HCT116 (cell line): ENCODE measurements around the gene LY6G5B. TPM values are rescaled to one million over a fixed set of nuclear protein-coding genes. Genes with fewer than 3 reads are reported as not detected.

Experiments used
- ATAC-seq: fragments of 200-7000 bp; cut with Tn5 transposase; 2 replicates; pipeline ENCODE4 v1.9.1; 2020; ENCODE audit warnings: mild to moderate bottlenecking, moderate library complexity
- BruUV-seq: library from RNA; stranded (reverse); fragments of 400-500 nt; replicated peaks from 2 replicates; lab custom pipeline; 2021; lab: Mats Ljungman, UMichigan
- CTCF ChIA-PET: fragments of 300-600 bp; sonication (Branson Sonifier 250); formaldehyde crosslinking; loops from one replicate; lab custom pipeline; 2021; ENCODE audit warnings: antibody characterized with exemption; lab: Charles Lee
- POLR2A ChIA-PET: fragments of 300-600, 350-600 bp; sonication (Branson Sonifier 250); formaldehyde crosslinking; loops from one replicate; lab custom pipeline; 2021; ENCODE audit warnings: antibody characterized with exemption; lab: Charles Lee
- RAD21 ChIA-PET, 2 experiments: fragments of 300-600 bp; sonication (Branson Sonifier 250); formaldehyde crosslinking; loops; one replicate each; lab custom pipeline; 2023; ENCODE audit warnings: low total read pairs in 2 of 2; ENCODE audit not compliant: uncharacterized antibody in 2 of 2, unreplicated experiment in 2 of 2, low non-redundant PET in 1 of 2; lab: Charles Lee
- DNase-seq: peaks from one replicate; pipeline ENCODE4 v3.0.0-alpha.2; 2010; ENCODE audit warnings: low read depth, low spot score
- H2AFZ ChIP-seq: fragments of 200-600 bp; shearing (Covaris generic), sonication (generic); 2 replicates; pipeline ENCODE4 v1.6.1; 2017; ENCODE audit warnings: low read depth, mixed run types, mixed read lengths, antibody characterized with exemption, low read length; ENCODE audit not compliant: poor library complexity, severe bottlenecking
- H3K27ac ChIP-seq: 2 replicates; pipeline ENCODE4 v1.5.1; 2012; ENCODE audit warnings: low read depth, low read length
- H3K27me3 ChIP-seq: fragments of 200-600 bp; sonication (generic); 2 replicates; pipeline ENCODE4 v1.6.1; 2016; ENCODE audit warnings: mixed run types, low read length, mixed read lengths; ENCODE audit not compliant: insufficient read depth
- H3K36me3 ChIP-seq, 2 experiments: fragments of 200-500 bp in 1 of 2; fragments of 200-600 bp in 1 of 2; sonication (Bioruptor generic) in 1 of 2; sonication (generic) in 1 of 2; 2 replicates each; pipeline versions ENCODE4 v1.5.1 to v1.6.1; 2014 to 2016; ENCODE audit warnings: low read length in 2 of 2, inconsistent platforms in 1 of 2, mixed read lengths in 1 of 2, mixed run types in 1 of 2; ENCODE audit not compliant: insufficient read depth in 2 of 2, control insufficient read depth in 1 of 2
- H3K4me1 ChIP-seq, 2 experiments: fragments of 200-600 bp in 1 of 2; sonication (generic) in 1 of 2; 2 replicates each; pipeline versions ENCODE4 v1.5.1 to v1.6.1; 2012 to 2017; ENCODE audit warnings: low read length in 2 of 2, inconsistent platforms in 1 of 2, mild to moderate bottlenecking in 1 of 2, mixed read lengths in 1 of 2, mixed run types in 1 of 2, moderate library complexity in 1 of 2; ENCODE audit not compliant: insufficient read depth in 2 of 2, control insufficient read depth in 1 of 2
- H3K4me2 ChIP-seq: fragments of 200-600 bp; sonication (generic); 2 replicates; pipeline ENCODE4 v1.6.1; 2017; ENCODE audit warnings: mixed run types, low read length, mixed read lengths
- H3K4me3 ChIP-seq, 2 experiments: fragments of 200-600 bp in 1 of 2; sonication (generic) in 1 of 2; replicated peaks in 1 of 2; 2 replicates each; pipeline ENCODE4 v1.5.1; 2011 to 2016; ENCODE audit warnings: low read length in 2 of 2, control low read depth in 1 of 2, low read depth in 1 of 2, mild to moderate bottlenecking in 1 of 2, mixed read lengths in 1 of 2, mixed run types in 1 of 2
- H3K79me2 ChIP-seq: fragments of 200-600 bp; sonication (generic); 2 replicates; pipeline ENCODE4 v1.6.1; 2017; ENCODE audit warnings: mild to moderate bottlenecking, mixed run types, low read length, moderate library complexity, mixed read lengths; ENCODE audit not compliant: insufficient read depth
- H3K9ac ChIP-seq: fragments of 200-600 bp; sonication (generic); 2 replicates; pipeline ENCODE4 v1.6.1; 2016; ENCODE audit warnings: low read length, mixed read lengths
- H3K9me2 ChIP-seq: fragments of 200-600 bp; sonication (generic), shearing (Covaris generic); 2 replicates; pipeline ENCODE4 v1.6.1; 2017; ENCODE audit warnings: mixed run types, mild to moderate bottlenecking, moderate library complexity; ENCODE audit not compliant: insufficient read depth
- H3K9me3 ChIP-seq, 2 experiments: fragments of 200-500 bp in 1 of 2; fragments of 200-600 bp in 1 of 2; sonication (Bioruptor generic) in 1 of 2; sonication (generic) in 1 of 2; 2 replicates each; pipeline ENCODE4 v1.6.1; 2014 to 2017; ENCODE audit warnings: low read length in 2 of 2, mixed read lengths in 2 of 2, inconsistent platforms in 1 of 2, low read depth in 1 of 2, mild to moderate bottlenecking in 1 of 2, mixed run types in 1 of 2, moderate library complexity in 1 of 2; ENCODE audit not compliant: control insufficient read depth in 1 of 2, insufficient read depth in 1 of 2
- H4K20me1 ChIP-seq: fragments of 200-600 bp; sonication (generic), shearing (Covaris generic); 2 replicates; pipeline ENCODE4 v1.6.1; 2017; ENCODE audit warnings: mixed run types, mild to moderate bottlenecking, moderate library complexity; ENCODE audit not compliant: insufficient read depth
- FOSL1 ChIP-seq: IDR thresholded peaks from 2 replicates; pipeline ENCODE4 v1.6.1; 2012; ENCODE audit warnings: low read depth
- YY1 ChIP-seq: IDR thresholded peaks from 2 replicates; pipeline ENCODE4 v1.6.1; 2011; ENCODE audit warnings: low read length, low read depth, moderate library complexity, mild to moderate bottlenecking; ENCODE audit not compliant: insufficient replicate concordance; ENCODE audit errors: extremely low read depth
- intact Hi-C: fragments of 100-400 bp; cut with micrococcal nuclease; formaldehyde crosslinking; loops from 2 replicates; pipeline ENCODE4 v1.10.0; 2022
- total RNA-seq: library from RNA; stranded (reverse); gene quantifications from one replicate; pipeline ENCODE4 v1.2.1, GENCODE V29; 2021; ENCODE audit not compliant: unreplicated experiment
- TF ChIP-seq, protein P1 (sequence below): IDR thresholded peaks from 2 replicates; pipeline ENCODE4 v1.6.1; 2012; ENCODE audit warnings: low read depth

The LY6G5B gene
- total RNA-seq, 1 experiment from 2014 or later, result 15.4 TPM

DNA sequence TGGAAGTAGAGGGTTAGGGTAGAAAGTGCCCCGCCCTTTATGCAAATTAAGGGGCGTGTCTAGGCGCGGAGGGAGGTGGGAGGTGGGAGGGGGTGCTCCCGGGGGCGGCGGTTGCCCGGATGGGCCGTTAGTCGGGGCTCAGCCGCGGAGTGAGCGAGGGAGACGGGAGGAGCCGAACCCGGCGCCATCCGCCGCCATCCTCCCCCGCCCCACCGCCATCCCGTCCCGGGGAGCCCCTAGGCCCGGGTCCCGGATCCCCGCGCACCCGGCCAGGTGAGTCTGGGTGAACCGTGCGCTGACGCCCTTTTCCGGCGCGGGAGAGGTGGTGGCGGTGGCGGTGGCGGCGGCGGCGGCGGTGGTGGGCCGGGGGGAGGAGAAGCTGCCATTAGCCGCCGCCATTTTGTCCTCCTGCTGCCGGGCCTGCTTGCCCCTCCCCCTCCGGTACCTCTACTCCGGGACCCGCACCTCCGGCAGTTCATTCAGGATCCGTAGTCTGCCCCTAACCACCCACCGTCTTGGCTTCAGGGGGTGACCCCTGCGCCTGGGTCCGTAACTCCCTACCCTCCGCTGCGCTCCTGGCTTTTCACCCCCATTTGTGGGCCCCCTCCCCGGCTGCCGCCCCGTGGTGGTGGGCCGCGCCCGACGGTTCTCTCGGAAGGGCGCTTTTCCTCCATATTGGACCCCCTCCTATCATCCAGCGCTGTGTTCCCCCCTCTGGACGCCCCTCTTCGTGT, 49.0 kb upstream of the LY6G5B start, which contains the start of gene PRRC2A (continued):
- TF ChIP-seq, protein P1, sequence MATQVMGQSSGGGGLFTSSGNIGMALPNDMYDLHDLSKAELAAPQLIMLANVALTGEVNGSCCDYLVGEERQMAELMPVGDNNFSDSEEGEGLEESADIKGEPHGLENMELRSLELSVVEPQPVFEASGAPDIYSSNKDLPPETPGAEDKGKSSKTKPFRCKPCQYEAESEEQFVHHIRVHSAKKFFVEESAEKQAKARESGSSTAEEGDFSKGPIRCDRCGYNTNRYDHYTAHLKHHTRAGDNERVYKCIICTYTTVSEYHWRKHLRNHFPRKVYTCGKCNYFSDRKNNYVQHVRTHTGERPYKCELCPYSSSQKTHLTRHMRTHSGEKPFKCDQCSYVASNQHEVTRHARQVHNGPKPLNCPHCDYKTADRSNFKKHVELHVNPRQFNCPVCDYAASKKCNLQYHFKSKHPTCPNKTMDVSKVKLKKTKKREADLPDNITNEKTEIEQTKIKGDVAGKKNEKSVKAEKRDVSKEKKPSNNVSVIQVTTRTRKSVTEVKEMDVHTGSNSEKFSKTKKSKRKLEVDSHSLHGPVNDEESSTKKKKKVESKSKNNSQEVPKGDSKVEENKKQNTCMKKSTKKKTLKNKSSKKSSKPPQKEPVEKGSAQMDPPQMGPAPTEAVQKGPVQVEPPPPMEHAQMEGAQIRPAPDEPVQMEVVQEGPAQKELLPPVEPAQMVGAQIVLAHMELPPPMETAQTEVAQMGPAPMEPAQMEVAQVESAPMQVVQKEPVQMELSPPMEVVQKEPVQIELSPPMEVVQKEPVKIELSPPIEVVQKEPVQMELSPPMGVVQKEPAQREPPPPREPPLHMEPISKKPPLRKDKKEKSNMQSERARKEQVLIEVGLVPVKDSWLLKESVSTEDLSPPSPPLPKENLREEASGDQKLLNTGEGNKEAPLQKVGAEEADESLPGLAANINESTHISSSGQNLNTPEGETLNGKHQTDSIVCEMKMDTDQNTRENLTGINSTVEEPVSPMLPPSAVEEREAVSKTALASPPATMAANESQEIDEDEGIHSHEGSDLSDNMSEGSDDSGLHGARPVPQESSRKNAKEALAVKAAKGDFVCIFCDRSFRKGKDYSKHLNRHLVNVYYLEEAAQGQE, result no peak
- TF ChIP-seq, all 23 proteins: peak for 5

DNA sequence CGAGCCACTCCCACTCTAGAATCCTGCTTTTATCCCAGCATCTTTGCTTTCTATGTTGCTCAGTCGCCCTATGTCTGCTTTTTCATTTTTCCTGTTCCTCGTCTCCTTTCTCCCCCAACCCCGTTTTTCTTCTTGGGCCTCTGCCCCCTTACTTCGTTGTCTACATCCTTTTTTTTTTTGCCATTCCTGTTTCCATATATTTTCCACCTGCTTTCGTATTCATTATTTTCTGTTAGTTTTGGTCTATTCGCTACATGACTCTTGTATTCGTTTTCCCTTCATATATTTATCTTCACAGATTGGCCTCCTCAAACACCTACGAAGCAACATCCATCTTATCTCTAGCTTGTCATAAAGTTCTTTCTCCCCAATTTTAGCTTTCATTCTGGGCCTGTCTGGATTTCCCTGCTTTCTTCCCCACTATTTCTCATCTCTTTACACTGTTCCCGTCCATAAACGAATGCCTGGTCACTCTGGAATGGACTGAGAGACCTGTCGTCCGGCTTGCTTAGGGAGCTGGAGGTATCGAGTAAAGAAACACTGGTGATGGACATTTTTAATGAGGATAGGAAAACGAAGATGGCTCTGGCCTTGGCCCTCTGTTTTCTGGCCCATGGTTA, 48.3 kb upstream of the LY6G5B start:
- DNase-seq (no peak), ATAC-seq (no peak)
- Histone ChIP-seq H3K9me3 (no peaks in the 10 kb centered on the region), H3K4me2 (peak overlapping the region; percentile 91), H3K9me2 (no peaks in the 10 kb centered on the region), H3K4me1 (peaks cover 6 to 18% of the 10 kb centered on the region in 2 experiments; a peak in 3 of 4 replicates), H2AFZ (no peak overlapping the region), H3K4me3 (peak overlapping the region; percentile 99 to 100), H3K79me2 (peaks cover 56% of the 10 kb centered on the region), H3K36me3 (peaks cover 19 to 50% of the 10 kb centered on the region in 2 experiments), H4K20me1 (no peaks in the 10 kb centered on the region), H3K9ac (peak overlapping the region; percentile 98), H3K27ac (peak overlapping the region; percentile 90), H3K27me3 (no peaks in the 10 kb centered on the region)
- intact Hi-C loops, result no loop called here
- POLR2A ChIA-PET, result interaction anchor here (0.7 to 0.8 kb wide), 2 partner anchors 30 to 43 kb away, joined by 3 read pairs; partner anchors contain the start of gene GPANK1
- CTCF ChIA-PET, result interaction anchor here (1.0 kb wide), 1 partner anchor 41 kb away, joined by 3 read pairs; no protein-coding TSS in a partner anchor
- no peak for TF ChIP-seq YY1
- TF ChIP-seq FOSL1, result no peak
- TSS peak; percentile 65 for BruUV-seq
- RAD21 ChIA-PET, result no interaction called here
